Liver (tissue), 9 donors: ENCODE results near the gene ZSCAN21. TPM values are rescaled to one million over a fixed set of nuclear protein-coding genes. Genes with fewer than 3 reads are reported as not detected.
"Not testable (repeated sequence)": the region's sequence is repeated elsewhere in the genome, so short reads cannot be mapped to it uniquely, and the experiment has no call there.

Experiments
- DNase-seq: peaks from one replicate; pipeline ENCODE4 v3.0.0-alpha.2; 2017; ENCODE audit warnings: low spot score
- H3K27ac ChIP-seq, 2 donors: one replicate each; pipeline ENCODE4 v1.7.0; 2013; ENCODE audit warnings: inconsistent platforms in 2 of 2, low read length in 2 of 2, control low read depth in 1 of 2, low read depth in 1 of 2, mild to moderate bottlenecking in 1 of 2
- H3K27me3 ChIP-seq, 4 donors: one replicate each; pipeline versions ENCODE4 v1.6.1 to v1.7.0; 2013; ENCODE audit warnings: low read length in 3 of 4, inconsistent platforms in 1 of 4, mild to moderate bottlenecking in 1 of 4, moderate library complexity in 1 of 4; ENCODE audit not compliant: control insufficient read depth in 4 of 4, insufficient read depth in 4 of 4
- H3K36me3 ChIP-seq, 4 donors: one replicate each; pipeline versions ENCODE4 v1.6.1 to v1.7.0; 2013; ENCODE audit warnings: low read length in 3 of 4, mild to moderate bottlenecking in 3 of 4, low read depth in 1 of 4, moderate library complexity in 1 of 4; ENCODE audit not compliant: control insufficient read depth in 4 of 4, insufficient read depth in 3 of 4
- H3K4me1 ChIP-seq, 4 donors: one replicate each; pipeline versions ENCODE4 v1.6.1 to v1.7.0; 2013; ENCODE audit warnings: low read length in 3 of 4, mild to moderate bottlenecking in 3 of 4, moderate library complexity in 1 of 4; ENCODE audit not compliant: control insufficient read depth in 4 of 4, insufficient read depth in 4 of 4
- H3K4me3 ChIP-seq, 3 donors: one replicate each; pipeline versions ENCODE4 v1.6.1 to v1.7.0; 2013; ENCODE audit warnings: low read length in 3 of 3, control low read depth in 1 of 3, low read depth in 1 of 3, mild to moderate bottlenecking in 1 of 3
- H3K9ac ChIP-seq, 2 donors: one replicate each; pipeline ENCODE4 v1.7.0; 2013; ENCODE audit warnings: low read length in 2 of 2, mild to moderate bottlenecking in 2 of 2, moderate library complexity in 2 of 2, control low read depth in 1 of 2, low read depth in 1 of 2
- H3K9me3 ChIP-seq, 4 donors: one replicate each; pipeline versions ENCODE4 v1.6.1 to v1.7.0; 2013; ENCODE audit warnings: low read length in 3 of 4; ENCODE audit not compliant: control insufficient read depth in 4 of 4
- ATF3 ChIP-seq: IDR thresholded peaks from 2 replicates; pipeline ENCODE4 v1.6.1; 2016; ENCODE audit warnings: antibody characterized with exemption
- CTCF ChIP-seq: fragments of 150-350 bp; IDR thresholded peaks from 2 replicates; pipeline ENCODE4 v1.5.1; 2017; ENCODE audit warnings: improper control_type of control experiment, low read depth, low read length; ENCODE audit not compliant: missing input control
- EGR1 ChIP-seq, 2 donors: IDR thresholded peaks; 2 replicates each; pipeline ENCODE4 v1.6.1; 2016 to 2018; ENCODE audit warnings: antibody characterized with exemption in 2 of 2, low read depth in 2 of 2
- FOXA2 ChIP-seq: IDR thresholded peaks from 2 replicates; pipeline ENCODE4 v1.6.1; 2016; ENCODE audit warnings: antibody characterized with exemption
- GABPA ChIP-seq, 2 donors: IDR thresholded peaks in 1 of 2; conservative IDR thresholded peaks in 1 of 2; 2 replicates each; pipeline ENCODE4 v1.6.1; 2016; ENCODE audit warnings: antibody characterized with exemption in 2 of 2, mild to moderate bottlenecking in 1 of 2, moderate library complexity in 1 of 2
- HNF4A ChIP-seq, 2 donors: conservative IDR thresholded peaks; 2 replicates each; pipeline ENCODE4 v1.6.1; 2016; ENCODE audit warnings: antibody characterized with exemption in 2 of 2, mild to moderate bottlenecking in 2 of 2
- JUND ChIP-seq, 2 donors: IDR thresholded peaks; 2 replicates each; pipeline ENCODE4 v1.6.1; 2016; ENCODE audit warnings: antibody characterized with exemption in 2 of 2
- MAX ChIP-seq: IDR thresholded peaks from 2 replicates; pipeline ENCODE4 v1.6.1; 2016; ENCODE audit warnings: antibody characterized with exemption
- RAD21 ChIP-seq, 2 donors: IDR thresholded peaks; 2 replicates each; pipeline ENCODE4 v1.6.1; 2016; ENCODE audit warnings: antibody characterized with exemption in 2 of 2, mild to moderate bottlenecking in 2 of 2
- REST ChIP-seq: IDR thresholded peaks from 2 replicates; pipeline ENCODE4 v1.6.1; 2016; ENCODE audit warnings: antibody characterized with exemption, mild to moderate bottlenecking
- RXRA ChIP-seq, 2 donors: IDR thresholded peaks; 2 replicates each; pipeline ENCODE4 v1.6.1; 2017 to 2018; ENCODE audit warnings: antibody characterized with exemption in 2 of 2, mild to moderate bottlenecking in 1 of 2
- SP1 ChIP-seq: IDR thresholded peaks from 2 replicates; pipeline ENCODE4 v1.6.1; 2018; ENCODE audit warnings: antibody characterized with exemption, mild to moderate bottlenecking
- TAF1 ChIP-seq: conservative IDR thresholded peaks from 2 replicates; pipeline ENCODE4 v1.6.1; 2016; ENCODE audit warnings: antibody characterized with exemption, mild to moderate bottlenecking
- YY1 ChIP-seq: IDR thresholded peaks from 2 replicates; pipeline ENCODE4 v1.6.1; 2016; ENCODE audit warnings: antibody characterized with exemption, mild to moderate bottlenecking
- WGBS: extraction: QIAGEN DNeasy Blood & Tissue Kit; methylation state at CpG from one replicate; pipeline ENCODE4 v1.1.7; 2013; 5-methylcytosine and 5-hydroxymethylcytosine counted together
- polyA plus RNA-seq, 2 donors: library from polyadenylated mRNA; stranded (reverse) in 1 of 2; unstranded in 1 of 2; fragments of 200-250 nt in 1 of 2; fragments of >200 nt in 1 of 2; fragmentation: Nextera tagmentation in 1 of 2; extraction: Ambion mirVana in 1 of 2; gene quantifications; one replicate each; pipeline versions ENCODE4 v1.2.1 to v1.2.3, GENCODE V29; 2013 to 2015
- total RNA-seq, 2 donors: library from RNA; depleted of rRNA; stranded (reverse); fragments of >200 nt; gene quantifications; one replicate each; pipeline ENCODE4 v1.2.3, GENCODE V29; 2014
- donor health status: healthy.
- donor health status: healthy.
- donor health status: healthy.
- donor health status: healthy.
- donor health status: healthy.

Gene ZSCAN21
- total and polyA plus RNA-seq, 4 donors, result 4.6 to 8.6 (median 6.9) TPM

- TF ChIP-seq EGR1 (IDR thresholded peaks at IDR 0.05; ENCODE audit: low read depth in 2 of 2) (no peak), RAD21 (IDR thresholded peaks at IDR 0.05) (peak; percentile 7 to 14)
Measured at GRCh38 chr7:100011516-100011915, 38.1 kb upstream of the ZSCAN21 start (continued).

GRCh38 chr7:100012385-100013327, 36.9 kb upstream of the ZSCAN21 start:
- peak overlapping the region in 1 of 2 donors; percentile 5 for H3K9ac ChIP-seq
- peaks cover 11 to 58% (median 33%) of the 10 kb centered on the region in 4 donors for H3K4me1 ChIP-seq
- peak overlapping the region; percentile 71 to 78 for H3K27ac ChIP-seq
- H3K4me3 ChIP-seq, result peak overlapping the region in 1 of 3 donors; percentile 2
- 36% methylated on average over 14 of the region's 14 CpGs for whole genome bisulfite sequencing
- not testable (repeated sequence) for H3K27me3 ChIP-seq, DNase-seq, H3K9me3 ChIP-seq, H3K36me3 ChIP-seq
- TF ChIP-seq GABPA (IDR thresholded peaks at IDR 0.05 in 1 of 2, conservative IDR thresholded peaks at IDR 0.05 in 1 of 2), result peak in 1 of 2 donors; percentile 41
- peak in 1 of 2 donors; percentile 8 for TF ChIP-seq JUND (IDR thresholded peaks at IDR 0.05)
- peak in 1 of 2 donors; percentile 22 for TF ChIP-seq RAD21 (IDR thresholded peaks at IDR 0.05)
- peak in 1 of 2 donors; percentile 40 for TF ChIP-seq HNF4A (conservative IDR thresholded peaks at IDR 0.05)
- peak; percentile 9 for TF ChIP-seq TAF1
- peak; percentile 17 for TF ChIP-seq REST
- peak; percentile 39 for TF ChIP-seq YY1
- TF ChIP-seq RXRA (IDR thresholded peaks at IDR 0.05), result peak; percentile 56 to 62

- H3K27me3 ChIP-seq, result no peaks in the 10 kb centered on the region
- H3K4me1 ChIP-seq, result peaks cover 13 to 57% (median 38%) of the 10 kb centered on the region in 4 donors
- H3K4me3 ChIP-seq, result no peak overlapping the region
- no peak overlapping the region for H3K9ac ChIP-seq
- H3K36me3 ChIP-seq, result no peaks in the 10 kb centered on the region
- DNase-seq, result no peak
- no peak for TF ChIP-seq MAX
- no peak for TF ChIP-seq HNF4A (conservative IDR thresholded peaks at IDR 0.05)
- TF ChIP-seq FOXA2, result no peak
- TF ChIP-seq REST, result no peak
- no peak for TF ChIP-seq YY1
- no peak for TF ChIP-seq JUND (IDR thresholded peaks at IDR 0.05)
- no peak for TF ChIP-seq EGR1 (IDR thresholded peaks at IDR 0.05; ENCODE audit: low read depth in 2 of 2)
- no peak for TF ChIP-seq GABPA (IDR thresholded peaks at IDR 0.05 in 1 of 2, conservative IDR thresholded peaks at IDR 0.05 in 1 of 2)
- TF ChIP-seq CTCF, result no peak
- no peak for TF ChIP-seq RXRA (IDR thresholded peaks at IDR 0.05)
- TF ChIP-seq ATF3, result no peak
- TF ChIP-seq SP1, result no peak
- 80% methylated on average over 3 of the region's 3 CpGs for WGBS
- H3K27ac ChIP-seq, result peak overlapping the region in 1 of 2 donors; percentile 71
- no peaks in the 10 kb centered on the region for H3K9me3 ChIP-seq
Measured at GRCh38 chr7:100013328-100013676, 36.3 kb upstream of the ZSCAN21 start.
